GM23338 (cell line): ENCODE measurements around the gene CNGB1. TPM values are rescaled to one million over a fixed set of nuclear protein-coding genes. Genes with fewer than 3 reads are reported as not detected.

Source experiments
- ATAC-seq: fragments of 200-7000 bp; cut with Tn5 transposase; 3 replicates; pipeline ENCODE4 v1.9.1; 2020
- DNase-seq: peaks from one replicate; pipeline ENCODE4 v3.0.0-alpha.2; 2015; ENCODE audit warnings: low spot score
- H2AFZ ChIP-seq: fragments of 200-600 bp; sonication (generic); 2 replicates; pipeline ENCODE4 v1.8.0; 2016; ENCODE audit warnings: antibody characterized with exemption, mild to moderate bottlenecking, moderate library complexity
- H3F3A ChIP-seq: fragments of 200-600 bp; sonication (generic); replicated peaks from 2 replicates; pipeline ENCODE4 v1.8.0; 2017; ENCODE audit warnings: antibody characterized with exemption, mixed run types, low read depth
- H3K27ac ChIP-seq: fragments of 200-600 bp; sonication (generic); 2 replicates; pipeline ENCODE4 v1.6.1; 2016; ENCODE audit warnings: low read depth
- H3K27me3 ChIP-seq: fragments of 200-600 bp; sonication (generic); 2 replicates; pipeline ENCODE4 v1.8.0; 2016; ENCODE audit warnings: mild to moderate bottlenecking, mixed run types, moderate library complexity; ENCODE audit not compliant: insufficient read depth
- H3K36me3 ChIP-seq: fragments of 200-600 bp; sonication (generic); 2 replicates; pipeline ENCODE4 v1.8.0; 2016; ENCODE audit warnings: mild to moderate bottlenecking; ENCODE audit not compliant: insufficient read depth
- H3K4me1 ChIP-seq: fragments of 200-600 bp; sonication (generic); 2 replicates; pipeline ENCODE4 v1.8.0; 2016; ENCODE audit warnings: mild to moderate bottlenecking, moderate library complexity; ENCODE audit not compliant: insufficient read depth
- H3K4me2 ChIP-seq: fragments of 200-600 bp; sonication (generic); 2 replicates; pipeline ENCODE4 v1.7.1; 2017; ENCODE audit warnings: mixed run types
- H3K4me3 ChIP-seq: fragments of 200-600 bp; sonication (generic); 2 replicates; pipeline ENCODE4 v1.6.1; 2016; ENCODE audit warnings: mixed run types
- H3K79me2 ChIP-seq: fragments of 200-600 bp; sonication (generic); replicated peaks from 2 replicates; pipeline ENCODE4 v1.8.0; 2017; ENCODE audit warnings: mild to moderate bottlenecking; ENCODE audit not compliant: insufficient read depth
- H3K9me2 ChIP-seq: fragments of 200-600 bp; sonication (generic); 2 replicates; pipeline ENCODE4 v1.8.0; 2017; ENCODE audit not compliant: insufficient read depth
- H4K20me1 ChIP-seq: fragments of 200-600 bp; sonication (generic); replicated peaks from 2 replicates; pipeline ENCODE4 v1.8.0; 2017; ENCODE audit warnings: mild to moderate bottlenecking; ENCODE audit not compliant: insufficient read depth
- H3K27ac Mint-ChIP-seq: 2 replicates; pipeline ENCODE4 v1.8.0; 2020; ENCODE audit warnings: inconsistent platforms, mild to moderate bottlenecking, moderate library complexity, mixed read lengths
- H3K27me3 Mint-ChIP-seq: 3 replicates; pipeline ENCODE4 v1.8.0; 2022; ENCODE audit warnings: low read depth, mild to moderate bottlenecking, moderate library complexity, mixed read lengths, inconsistent platforms; ENCODE audit not compliant: insufficient read depth, poor library complexity
- H3K36me3 Mint-ChIP-seq: 3 replicates; pipeline ENCODE4 v1.8.0; 2021; ENCODE audit warnings: low read depth, mild to moderate bottlenecking, inconsistent platforms, moderate library complexity, mixed read lengths
- H3K4me1 Mint-ChIP-seq: 3 replicates; pipeline ENCODE4 v1.8.0; 2020; ENCODE audit warnings: mild to moderate bottlenecking, inconsistent platforms, mixed read lengths
- H3K4me3 Mint-ChIP-seq: 3 replicates; pipeline ENCODE4 v1.8.0; 2021; ENCODE audit warnings: moderate library complexity, mild to moderate bottlenecking, inconsistent platforms, mixed read lengths
- H3K9me3 Mint-ChIP-seq: 3 replicates; pipeline ENCODE4 v1.8.0; 2020; ENCODE audit warnings: moderate library complexity, mild to moderate bottlenecking, inconsistent platforms, mixed read lengths
- JUNB ChIP-seq: IDR thresholded peaks from one replicate; pipeline ENCODE4 v1.6.1; 2016; ENCODE audit warnings: antibody characterized with exemption; ENCODE audit not compliant: unreplicated experiment
- POLR2AphosphoS5 ChIP-seq: IDR thresholded peaks from 2 replicates; pipeline ENCODE4 v1.6.1; 2016; ENCODE audit warnings: antibody characterized with exemption, low read depth
- ZNF114 ChIP-seq: fragments of 250-450 bp; sonication (Bioruptor Pico); IDR thresholded peaks from 2 replicates; pipeline ENCODE4 v1.5.0; 2020; ENCODE audit warnings: mild to moderate bottlenecking, moderate library complexity
- polyA plus RNA-seq: library from polyadenylated mRNA; unstranded; fragments of >200 nt; fragmentation: Nextera tagmentation; extraction: Ambion mirVana; gene quantifications from 2 replicates; pipeline ENCODE4 v1.2.1, GENCODE V29; 2016
- total RNA-seq: library from RNA; depleted of rRNA; stranded (reverse); fragments of >200 nt; shearing (Covaris generic); gene quantifications from 2 replicates; pipeline ENCODE4 v1.2.3, GENCODE V29; 2014
- TF ChIP-seq, protein P1 (sequence below): fragments of 250-450 bp; sonication (Bioruptor Pico); IDR thresholded peaks from 2 replicates; pipeline ENCODE4 v1.5.0; 2020; ENCODE audit warnings: mild to moderate bottlenecking, moderate library complexity
- TF ChIP-seq, protein P2 (sequence below), 2 experiments: fragments of 200-600 bp in 1 of 2; sonication (generic) in 1 of 2; conservative IDR thresholded peaks; 2 replicates each; pipeline versions ENCODE4 v1.5.1 to v1.6.1; 2016 to 2017; ENCODE audit warnings: antibody characterized with exemption in 2 of 2, low read depth in 2 of 2, mild to moderate bottlenecking in 2 of 2, moderate library complexity in 1 of 2

CNGB1 gene
- total and polyA plus RNA-seq, 2 experiments from 2014 or later, result not detected

DNA sequence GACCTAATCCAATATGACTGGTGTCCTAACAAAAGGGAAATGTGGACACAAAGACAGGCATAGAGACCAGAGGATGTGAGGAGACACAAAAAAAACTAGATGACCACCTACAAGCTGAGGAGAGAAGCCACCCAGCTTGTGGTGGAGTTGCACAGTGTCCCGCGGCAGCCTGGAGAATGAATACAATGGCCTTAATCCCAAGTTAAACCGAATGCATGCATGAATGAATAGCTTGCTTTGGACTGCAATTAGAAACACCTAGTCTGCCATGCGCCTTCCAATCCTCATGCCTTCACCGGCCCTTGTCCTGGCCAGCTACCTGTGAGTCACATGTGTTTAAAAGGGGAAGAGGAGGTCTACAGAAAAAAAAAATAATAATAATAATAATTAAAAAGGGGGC is 72.0 kb downstream of the CNGB1 start (continued):
- TF ChIP-seq, protein P1, sequence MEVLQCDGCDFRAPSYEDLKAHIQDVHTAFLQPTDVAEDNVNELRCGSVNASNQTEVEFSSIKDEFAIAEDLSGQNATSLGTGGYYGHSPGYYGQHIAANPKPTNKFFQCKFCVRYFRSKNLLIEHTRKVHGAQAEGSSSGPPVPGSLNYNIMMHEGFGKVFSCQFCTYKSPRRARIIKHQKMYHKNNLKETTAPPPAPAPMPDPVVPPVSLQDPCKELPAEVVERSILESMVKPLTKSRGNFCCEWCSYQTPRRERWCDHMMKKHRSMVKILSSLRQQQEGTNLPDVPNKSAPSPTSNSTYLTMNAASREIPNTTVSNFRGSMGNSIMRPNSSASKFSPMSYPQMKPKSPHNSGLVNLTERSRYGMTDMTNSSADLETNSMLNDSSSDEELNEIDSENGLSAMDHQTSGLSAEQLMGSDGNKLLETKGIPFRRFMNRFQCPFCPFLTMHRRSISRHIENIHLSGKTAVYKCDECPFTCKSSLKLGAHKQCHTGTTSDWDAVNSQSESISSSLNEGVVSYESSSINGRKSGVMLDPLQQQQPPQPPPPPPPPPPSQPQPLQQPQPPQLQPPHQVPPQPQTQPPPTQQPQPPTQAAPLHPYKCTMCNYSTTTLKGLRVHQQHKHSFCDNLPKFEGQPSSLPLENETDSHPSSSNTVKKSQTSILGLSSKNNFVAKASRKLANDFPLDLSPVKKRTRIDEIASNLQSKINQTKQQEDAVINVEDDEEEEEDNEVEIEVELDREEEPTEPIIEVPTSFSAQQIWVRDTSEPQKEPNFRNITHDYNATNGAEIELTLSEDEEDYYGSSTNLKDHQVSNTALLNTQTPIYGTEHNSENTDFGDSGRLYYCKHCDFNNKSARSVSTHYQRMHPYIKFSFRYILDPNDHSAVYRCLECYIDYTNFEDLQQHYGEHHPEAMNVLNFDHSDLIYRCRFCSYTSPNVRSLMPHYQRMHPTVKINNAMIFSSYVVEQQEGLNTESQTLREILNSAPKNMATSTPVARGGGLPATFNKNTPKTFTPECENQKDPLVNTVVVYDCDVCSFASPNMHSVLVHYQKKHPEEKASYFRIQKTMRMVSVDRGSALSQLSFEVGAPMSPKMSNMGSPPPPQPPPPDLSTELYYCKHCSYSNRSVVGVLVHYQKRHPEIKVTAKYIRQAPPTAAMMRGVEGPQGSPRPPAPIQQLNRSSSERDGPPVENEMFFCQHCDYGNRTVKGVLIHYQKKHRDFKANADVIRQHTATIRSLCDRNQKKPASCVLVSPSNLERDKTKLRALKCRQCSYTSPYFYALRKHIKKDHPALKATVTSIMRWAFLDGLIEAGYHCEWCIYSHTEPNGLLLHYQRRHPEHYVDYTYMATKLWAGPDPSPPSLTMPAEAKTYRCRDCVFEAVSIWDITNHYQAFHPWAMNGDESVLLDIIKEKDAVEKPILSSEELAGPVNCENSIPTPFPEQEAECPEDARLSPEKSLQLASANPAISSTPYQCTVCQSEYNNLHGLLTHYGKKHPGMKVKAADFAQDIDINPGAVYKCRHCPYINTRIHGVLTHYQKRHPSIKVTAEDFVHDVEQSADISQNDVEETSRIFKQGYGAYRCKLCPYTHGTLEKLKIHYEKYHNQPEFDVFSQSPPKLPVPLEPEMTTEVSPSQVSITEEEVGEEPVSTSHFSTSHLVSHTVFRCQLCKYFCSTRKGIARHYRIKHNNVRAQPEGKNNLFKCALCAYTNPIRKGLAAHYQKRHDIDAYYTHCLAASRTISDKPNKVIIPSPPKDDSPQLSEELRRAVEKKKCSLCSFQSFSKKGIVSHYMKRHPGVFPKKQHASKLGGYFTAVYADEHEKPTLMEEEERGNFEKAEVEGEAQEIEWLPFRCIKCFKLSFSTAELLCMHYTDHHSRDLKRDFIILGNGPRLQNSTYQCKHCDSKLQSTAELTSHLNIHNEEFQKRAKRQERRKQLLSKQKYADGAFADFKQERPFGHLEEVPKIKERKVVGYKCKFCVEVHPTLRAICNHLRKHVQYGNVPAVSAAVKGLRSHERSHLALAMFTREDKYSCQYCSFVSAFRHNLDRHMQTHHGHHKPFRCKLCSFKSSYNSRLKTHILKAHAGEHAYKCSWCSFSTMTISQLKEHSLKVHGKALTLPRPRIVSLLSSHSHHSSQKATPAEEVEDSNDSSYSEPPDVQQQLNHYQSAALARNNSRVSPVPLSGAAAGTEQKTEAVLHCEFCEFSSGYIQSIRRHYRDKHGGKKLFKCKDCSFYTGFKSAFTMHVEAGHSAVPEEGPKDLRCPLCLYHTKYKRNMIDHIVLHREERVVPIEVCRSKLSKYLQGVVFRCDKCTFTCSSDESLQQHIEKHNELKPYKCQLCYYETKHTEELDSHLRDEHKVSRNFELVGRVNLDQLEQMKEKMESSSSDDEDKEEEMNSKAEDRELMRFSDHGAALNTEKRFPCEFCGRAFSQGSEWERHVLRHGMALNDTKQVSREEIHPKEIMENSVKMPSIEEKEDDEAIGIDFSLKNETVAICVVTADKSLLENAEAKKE (CRISPR knock-in tag), result no peak
- TF ChIP-seq ZNF114 (CRISPR knock-in tag), result no peak
- TF ChIP-seq, protein P2, sequence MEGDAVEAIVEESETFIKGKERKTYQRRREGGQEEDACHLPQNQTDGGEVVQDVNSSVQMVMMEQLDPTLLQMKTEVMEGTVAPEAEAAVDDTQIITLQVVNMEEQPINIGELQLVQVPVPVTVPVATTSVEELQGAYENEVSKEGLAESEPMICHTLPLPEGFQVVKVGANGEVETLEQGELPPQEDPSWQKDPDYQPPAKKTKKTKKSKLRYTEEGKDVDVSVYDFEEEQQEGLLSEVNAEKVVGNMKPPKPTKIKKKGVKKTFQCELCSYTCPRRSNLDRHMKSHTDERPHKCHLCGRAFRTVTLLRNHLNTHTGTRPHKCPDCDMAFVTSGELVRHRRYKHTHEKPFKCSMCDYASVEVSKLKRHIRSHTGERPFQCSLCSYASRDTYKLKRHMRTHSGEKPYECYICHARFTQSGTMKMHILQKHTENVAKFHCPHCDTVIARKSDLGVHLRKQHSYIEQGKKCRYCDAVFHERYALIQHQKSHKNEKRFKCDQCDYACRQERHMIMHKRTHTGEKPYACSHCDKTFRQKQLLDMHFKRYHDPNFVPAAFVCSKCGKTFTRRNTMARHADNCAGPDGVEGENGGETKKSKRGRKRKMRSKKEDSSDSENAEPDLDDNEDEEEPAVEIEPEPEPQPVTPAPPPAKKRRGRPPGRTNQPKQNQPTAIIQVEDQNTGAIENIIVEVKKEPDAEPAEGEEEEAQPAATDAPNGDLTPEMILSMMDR (conservative IDR thresholded peaks at IDR 0.05; ENCODE audit: low read depth in 2 of 2), result no peak
- no peak for TF ChIP-seq JUNB
- no peak for TF ChIP-seq POLR2AphosphoS5

DNA sequence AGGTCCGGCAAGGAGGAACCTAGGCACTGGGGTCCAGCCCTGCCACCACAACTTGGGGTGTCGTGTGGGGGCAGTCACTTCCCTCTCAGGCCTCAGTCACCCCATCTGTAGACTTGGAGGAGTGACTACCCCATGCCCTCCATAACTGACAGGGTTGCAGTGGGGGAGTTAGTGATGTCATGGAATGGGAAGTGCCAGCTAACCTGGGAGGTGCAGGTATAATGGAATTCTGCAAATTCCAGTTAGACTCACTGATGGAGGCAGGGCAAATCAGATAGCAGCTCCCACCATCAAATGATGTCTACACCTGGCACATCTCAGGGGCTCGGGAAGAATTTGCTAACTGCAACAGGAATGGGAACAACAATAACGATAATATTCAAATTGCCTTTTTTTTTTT is 72.9 kb downstream of the CNGB1 start:
- Histone ChIP-seq H2AFZ (no peak overlapping the region), H3K79me2 (no peaks in the 10 kb centered on the region), H3K4me2 (no peak overlapping the region), H3K27me3 (no peaks in the 10 kb centered on the region), H3K9me2 (no peaks in the 10 kb centered on the region), H4K20me1 (no peaks in the 10 kb centered on the region), H3F3A (no peaks in the 10 kb centered on the region), H3K36me3 (no peaks in the 10 kb centered on the region), H3K27ac (no peak overlapping the region), H3K4me3 (no peak overlapping the region), H3K4me1 (peaks cover 7% of the 10 kb centered on the region)
- H3K27ac Mint-ChIP-seq, result no peak overlapping the region
- H3K9me3 Mint-ChIP-seq, result no peaks in the 10 kb centered on the region
- DNase-seq, result no peak
- no peaks in the 10 kb centered on the region for H3K36me3 Mint-ChIP-seq
- peaks cover 9% of the 10 kb centered on the region for H3K27me3 Mint-ChIP-seq
- H3K4me3 Mint-ChIP-seq, result no peak overlapping the region
- peaks cover 13% of the 10 kb centered on the region for H3K4me1 Mint-ChIP-seq
- no peak for ATAC-seq
- TF ChIP-seq, protein P1 (CRISPR knock-in tag), result no peak
